ENCODE results near the gene FBH1. TPM values are rescaled to one million over a fixed set of nuclear protein-coding genes. Genes with fewer than 3 reads are reported as not detected.

The FBH1 gene
- total and polyA plus RNA-seq, 4 donors: 39.4 to 93.2 (median 63.8) TPM

DNA sequence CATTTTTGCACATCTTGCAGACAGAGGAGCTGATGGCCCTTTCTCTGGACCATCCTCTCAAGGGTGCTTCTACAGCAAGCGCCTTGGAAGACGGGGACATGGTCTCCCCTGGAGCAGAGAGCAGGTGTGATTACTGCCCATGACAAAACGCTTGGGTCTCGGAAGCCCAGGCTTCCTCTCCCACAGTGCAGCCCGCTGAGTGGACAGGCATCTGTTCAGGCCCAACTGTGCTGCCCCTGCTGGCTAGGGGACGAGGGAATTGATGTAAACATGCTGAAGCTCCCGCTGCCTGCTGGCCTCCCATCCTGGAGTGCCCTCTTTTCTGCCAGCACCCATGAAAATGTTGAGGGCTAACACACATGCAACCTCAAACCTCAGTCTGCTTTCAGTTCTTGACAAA lies 73.0 kb downstream of the FBH1 start:
- 95 to 96% methylated on average over 7 of the region's 7 CpGs for WGBS, 2 donors
- no peak for DNase-seq

DNA sequence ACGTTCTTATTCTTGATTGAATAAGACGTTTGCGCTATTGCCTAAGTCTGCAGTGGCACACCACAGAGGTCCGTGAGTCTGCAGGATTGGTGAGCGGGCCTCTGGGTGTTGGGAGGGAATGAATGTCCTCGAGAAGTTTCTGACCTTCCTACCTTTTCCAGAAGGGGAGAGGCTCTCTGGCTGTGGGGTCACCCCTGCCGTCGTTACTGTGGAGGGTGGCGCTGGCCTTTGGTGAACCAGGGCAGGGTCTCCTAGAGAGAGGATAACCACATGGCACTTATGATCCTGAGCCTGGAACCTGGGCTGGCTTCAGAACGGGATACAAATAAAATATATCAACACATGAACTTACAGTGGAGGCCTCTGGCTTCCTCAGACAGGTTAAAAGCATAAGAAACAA lies 73.5 kb downstream of the FBH1 start:
- Histone ChIP-seq H3K36me3 (ENCODE audit: control insufficient read depth in 4 of 4, insufficient read depth in 4 of 4, low read length in 4 of 4) (peaks cover 0 to 51% (median 0%) of the 10 kb centered on the region in 4 donors), H3K9ac (ENCODE audit: insufficient read depth in 1 of 2, low read length in 2 of 2) (no peak overlapping the region), H3K27me3 (ENCODE audit: control insufficient read depth in 3 of 3, insufficient read depth in 3 of 3, low read length in 2 of 3) (no peaks in the 10 kb centered on the region), H3K4me1 (ENCODE audit: control insufficient read depth in 5 of 5, insufficient read depth in 5 of 5, low read length in 5 of 5) (peaks cover 0 to 4% (median 0%) of the 10 kb centered on the region in 5 donors), H3K27ac (ENCODE audit: low read depth in 1 of 2, low read length in 1 of 2) (no peak overlapping the region), H3K4me3 (no peak overlapping the region), H3K9me3 (ENCODE audit: control insufficient read depth in 4 of 4, insufficient read depth in 3 of 4, low read length in 3 of 4) (no peaks in the 10 kb centered on the region)
- TF ChIP-seq, protein P1, sequence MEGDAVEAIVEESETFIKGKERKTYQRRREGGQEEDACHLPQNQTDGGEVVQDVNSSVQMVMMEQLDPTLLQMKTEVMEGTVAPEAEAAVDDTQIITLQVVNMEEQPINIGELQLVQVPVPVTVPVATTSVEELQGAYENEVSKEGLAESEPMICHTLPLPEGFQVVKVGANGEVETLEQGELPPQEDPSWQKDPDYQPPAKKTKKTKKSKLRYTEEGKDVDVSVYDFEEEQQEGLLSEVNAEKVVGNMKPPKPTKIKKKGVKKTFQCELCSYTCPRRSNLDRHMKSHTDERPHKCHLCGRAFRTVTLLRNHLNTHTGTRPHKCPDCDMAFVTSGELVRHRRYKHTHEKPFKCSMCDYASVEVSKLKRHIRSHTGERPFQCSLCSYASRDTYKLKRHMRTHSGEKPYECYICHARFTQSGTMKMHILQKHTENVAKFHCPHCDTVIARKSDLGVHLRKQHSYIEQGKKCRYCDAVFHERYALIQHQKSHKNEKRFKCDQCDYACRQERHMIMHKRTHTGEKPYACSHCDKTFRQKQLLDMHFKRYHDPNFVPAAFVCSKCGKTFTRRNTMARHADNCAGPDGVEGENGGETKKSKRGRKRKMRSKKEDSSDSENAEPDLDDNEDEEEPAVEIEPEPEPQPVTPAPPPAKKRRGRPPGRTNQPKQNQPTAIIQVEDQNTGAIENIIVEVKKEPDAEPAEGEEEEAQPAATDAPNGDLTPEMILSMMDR (IDR thresholded peaks at IDR 0.05; ENCODE audit: control extremely low read depth, extremely low read depth): no peak
- WGBS, 2 donors: 88 to 91% methylated on average over 10 of the region's 10 CpGs
- ATAC-seq (ENCODE audit: insufficient read depth, low FRiP score) (no peak), DNase-seq (no peak)

More for the DNA sequence above, 73.0 kb downstream of the FBH1 start:
- Histone ChIP-seq H3K4me3 (no peak overlapping the region), H3K27me3 (ENCODE audit: control insufficient read depth in 3 of 3, insufficient read depth in 3 of 3, low read length in 2 of 3) (no peaks in the 10 kb centered on the region), H3K27ac (ENCODE audit: low read depth in 1 of 2, low read length in 1 of 2) (no peak overlapping the region), H3K9ac (ENCODE audit: insufficient read depth in 1 of 2, low read length in 2 of 2) (no peak overlapping the region), H3K36me3 (ENCODE audit: control insufficient read depth in 4 of 4, insufficient read depth in 4 of 4, low read length in 4 of 4) (peaks cover 0 to 47% (median 0%) of the 10 kb centered on the region in 4 donors), H3K4me1 (ENCODE audit: control insufficient read depth in 5 of 5, insufficient read depth in 5 of 5, low read length in 5 of 5) (peaks cover 0 to 3% (median 0%) of the 10 kb centered on the region in 5 donors), H3K9me3 (ENCODE audit: control insufficient read depth in 4 of 4, insufficient read depth in 3 of 4, low read length in 3 of 4) (no peaks in the 10 kb centered on the region)
- TF ChIP-seq, protein P1 (IDR thresholded peaks at IDR 0.05; ENCODE audit: control extremely low read depth, extremely low read depth): no peak
- ATAC-seq (ENCODE audit: insufficient read depth, low FRiP score): no peak

DNA sequence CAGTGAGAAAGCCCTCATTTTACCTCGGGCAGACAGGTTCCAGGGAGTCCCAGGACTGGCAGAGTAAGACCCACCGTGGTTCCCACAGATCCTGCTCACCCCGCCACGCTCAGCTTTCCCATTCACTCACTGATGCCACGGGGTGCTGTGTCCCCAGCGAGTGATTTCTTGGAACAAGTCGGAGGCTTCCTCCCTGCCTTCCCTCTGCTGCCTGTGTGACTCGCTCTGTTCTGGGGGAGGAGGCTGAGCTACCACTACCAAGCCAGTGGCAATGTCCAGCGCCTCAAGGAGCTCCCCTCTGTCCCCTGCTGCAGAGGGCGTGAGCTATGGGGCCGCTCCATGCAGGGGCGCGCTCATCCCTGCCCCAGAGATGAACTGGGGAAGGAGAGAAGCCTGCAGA lies 74.7 kb downstream of the FBH1 start:
- no peak overlapping the region for H3K9ac ChIP-seq (ENCODE audit: insufficient read depth in 1 of 2, low read length in 2 of 2)
- no peaks in the 10 kb centered on the region for H3K9me3 ChIP-seq (ENCODE audit: control insufficient read depth in 4 of 4, insufficient read depth in 3 of 4, low read length in 3 of 4)
- DNase-seq (no peak), ATAC-seq (ENCODE audit: insufficient read depth, low FRiP score) (no peak)
- 96% methylated on average over 13 of the region's 13 CpGs for WGBS, 2 donors
- H3K27ac ChIP-seq (ENCODE audit: low read depth in 1 of 2, low read length in 1 of 2): no peak overlapping the region
- no peaks in the 10 kb centered on the region for H3K27me3 ChIP-seq (ENCODE audit: control insufficient read depth in 3 of 3, insufficient read depth in 3 of 3, low read length in 2 of 3)
- no peak overlapping the region for H3K4me3 ChIP-seq
- peaks cover 0 to 7% (median 0%) of the 10 kb centered on the region in 5 donors for H3K4me1 ChIP-seq (ENCODE audit: control insufficient read depth in 5 of 5, insufficient read depth in 5 of 5, low read length in 5 of 5)
- TF ChIP-seq, protein P1 (IDR thresholded peaks at IDR 0.05; ENCODE audit: control extremely low read depth, extremely low read depth): no peak
- peaks cover 0 to 47% (median 0%) of the 10 kb centered on the region in 4 donors for H3K36me3 ChIP-seq (ENCODE audit: control insufficient read depth in 4 of 4, insufficient read depth in 4 of 4, low read length in 4 of 4)

DNA sequence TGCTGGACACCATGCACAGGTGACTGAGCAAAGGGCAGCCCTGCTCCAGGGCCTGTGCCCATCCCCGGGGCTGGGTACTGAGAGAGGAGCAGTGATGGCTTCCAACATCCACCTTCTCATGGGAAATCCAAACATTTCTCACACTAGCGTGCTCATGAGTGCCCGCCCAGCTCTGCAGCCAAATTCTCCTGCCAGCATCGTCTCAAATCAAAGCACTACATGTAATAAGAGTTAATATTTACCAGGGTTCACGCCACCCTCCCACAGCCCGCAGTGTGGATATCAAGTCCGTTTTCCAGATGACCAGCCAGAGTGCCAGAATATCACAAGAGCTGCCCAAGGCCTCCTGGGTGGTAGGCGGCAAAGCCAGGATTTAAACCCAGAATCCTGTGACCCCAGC lies 75.2 kb downstream of the FBH1 start:
- Histone ChIP-seq H3K9me3 (ENCODE audit: control insufficient read depth in 4 of 4, insufficient read depth in 3 of 4, low read length in 3 of 4) (no peaks in the 10 kb centered on the region), H3K27me3 (ENCODE audit: control insufficient read depth in 3 of 3, insufficient read depth in 3 of 3, low read length in 2 of 3) (no peaks in the 10 kb centered on the region), H3K4me1 (ENCODE audit: control insufficient read depth in 5 of 5, insufficient read depth in 5 of 5, low read length in 5 of 5) (peaks cover 0 to 7% (median 0%) of the 10 kb centered on the region in 5 donors), H3K36me3 (ENCODE audit: control insufficient read depth in 4 of 4, insufficient read depth in 4 of 4, low read length in 4 of 4) (peaks cover 0 to 42% (median 0%) of the 10 kb centered on the region in 4 donors), H3K27ac (ENCODE audit: low read depth in 1 of 2, low read length in 1 of 2) (no peak overlapping the region), H3K9ac (ENCODE audit: insufficient read depth in 1 of 2, low read length in 2 of 2) (no peak overlapping the region), H3K4me3 (no peak overlapping the region)
- TF ChIP-seq, protein P1 (IDR thresholded peaks at IDR 0.05; ENCODE audit: control extremely low read depth, extremely low read depth): no peak
- ATAC-seq (ENCODE audit: insufficient read depth, low FRiP score): no peak
- 78 to 91% methylated on average over 8 of the region's 8 CpGs for WGBS, 2 donors
- DNase-seq: no peak

Measured in lung (tissue), 12 donors.